Kidney glomerular epithelial cell (primary cell): ENCODE measurements around the gene GLYATL1.

Source experiments
- DNase-seq: peaks from one replicate; lab custom pipeline; 2025; lab: John Stamatoyannopoulos, UW

GLYATL1 gene, protein sequence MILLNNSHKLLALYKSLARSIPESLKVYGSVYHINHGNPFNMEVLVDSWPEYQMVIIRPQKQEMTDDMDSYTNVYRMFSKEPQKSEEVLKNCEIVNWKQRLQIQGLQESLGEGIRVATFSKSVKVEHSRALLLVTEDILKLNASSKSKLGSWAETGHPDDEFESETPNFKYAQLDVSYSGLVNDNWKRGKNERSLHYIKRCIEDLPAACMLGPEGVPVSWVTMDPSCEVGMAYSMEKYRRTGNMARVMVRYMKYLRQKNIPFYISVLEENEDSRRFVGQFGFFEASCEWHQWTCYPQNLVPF

DNA sequence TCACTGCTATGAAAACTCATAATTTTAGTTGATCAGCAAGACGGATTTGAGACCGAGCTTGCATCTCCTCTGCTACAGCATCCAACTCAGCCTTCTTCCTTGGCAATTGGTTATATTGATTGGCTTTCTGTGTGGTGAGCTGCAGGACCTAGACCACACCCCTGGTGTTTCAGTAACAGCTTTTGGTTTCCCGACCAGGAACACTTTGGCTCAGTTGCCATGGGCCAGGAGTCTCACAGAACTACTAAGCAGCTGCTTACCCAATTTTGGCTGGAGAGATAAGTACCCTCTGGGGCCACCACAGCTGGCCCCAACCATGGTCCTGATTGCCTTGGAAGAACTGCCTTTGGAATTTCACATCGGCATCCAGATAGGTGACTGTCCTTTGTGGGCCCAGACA is at the start of gene GLYATL1:
Gene GLYATL1, plus strand, starts transcription at position 212 of the 400 bp plus-strand sequence. CDS start 7,600 bp downstream, outside the sequence.
- no peak for DNase-seq

DNA sequence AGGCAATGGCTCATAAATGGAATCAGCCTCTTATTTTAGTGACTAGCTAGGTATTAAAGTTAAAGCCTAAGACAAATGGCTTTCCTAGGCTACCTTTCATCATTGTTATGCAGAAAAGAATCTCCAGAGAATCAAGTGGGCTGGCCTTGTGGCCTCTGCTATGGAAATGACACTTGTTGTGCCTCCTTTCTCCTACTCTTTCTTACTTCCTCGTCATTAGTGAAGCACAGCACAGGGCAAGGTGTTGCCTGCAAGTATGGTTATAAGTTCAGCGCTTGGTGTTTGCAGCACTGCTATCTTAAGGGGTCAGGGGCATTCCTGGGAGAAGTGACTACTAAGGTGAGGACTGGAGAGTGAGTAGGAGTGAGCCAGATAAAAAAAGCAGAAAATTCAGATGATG is 45.4 kb upstream of the GLYATL1 start:
- no peak for DNase-seq

DNA sequence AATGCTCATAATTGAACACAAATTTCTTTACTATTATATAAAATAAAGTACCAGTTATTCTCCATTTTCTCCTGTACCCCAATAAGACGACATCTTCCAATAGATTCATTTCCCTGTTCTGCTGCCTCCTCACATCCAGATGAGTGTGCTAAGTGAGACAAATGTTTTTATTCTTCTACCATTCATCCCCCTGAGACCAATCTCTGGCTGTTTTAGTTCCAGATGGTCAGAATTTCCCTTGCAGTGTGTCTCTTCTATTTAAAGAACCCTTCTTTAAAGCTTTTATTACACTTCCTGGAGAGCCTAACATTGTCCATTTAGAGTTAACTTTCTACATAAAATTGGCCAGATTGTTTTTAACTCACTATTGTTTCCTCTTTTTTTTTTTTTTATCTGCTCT is 41.2 kb upstream of the GLYATL1 start:
- no peak for DNase-seq

GRCh38 chr11:58900479-58901420 is 38.5 kb upstream of the GLYATL1 start:
- DNase-seq = peak; percentile 63

DNA sequence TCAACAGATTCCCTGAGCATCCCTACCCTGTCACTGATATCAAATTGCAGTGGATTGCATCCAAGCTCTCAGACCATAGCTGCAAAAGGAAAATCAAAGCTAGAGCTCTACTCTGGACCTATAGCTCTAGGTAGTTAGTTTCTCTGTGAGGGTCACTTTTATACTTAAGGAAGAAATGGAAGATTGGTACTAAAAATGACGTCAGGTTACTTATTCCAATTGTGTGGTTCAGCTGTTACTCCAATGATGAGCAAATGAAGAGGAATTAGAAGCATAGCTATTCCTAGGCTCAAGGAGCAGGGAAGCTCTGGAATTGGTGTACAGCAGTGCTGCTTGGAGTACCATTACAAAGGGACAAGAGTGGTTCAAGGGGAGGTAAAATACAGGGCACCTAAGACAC is 36.4 kb upstream of the GLYATL1 start:
- no peak for DNase-seq

GRCh38 chr11:58905011-58905720 is 34.1 kb upstream of the GLYATL1 start:
- DNase-seq = peak; percentile 40

DNA sequence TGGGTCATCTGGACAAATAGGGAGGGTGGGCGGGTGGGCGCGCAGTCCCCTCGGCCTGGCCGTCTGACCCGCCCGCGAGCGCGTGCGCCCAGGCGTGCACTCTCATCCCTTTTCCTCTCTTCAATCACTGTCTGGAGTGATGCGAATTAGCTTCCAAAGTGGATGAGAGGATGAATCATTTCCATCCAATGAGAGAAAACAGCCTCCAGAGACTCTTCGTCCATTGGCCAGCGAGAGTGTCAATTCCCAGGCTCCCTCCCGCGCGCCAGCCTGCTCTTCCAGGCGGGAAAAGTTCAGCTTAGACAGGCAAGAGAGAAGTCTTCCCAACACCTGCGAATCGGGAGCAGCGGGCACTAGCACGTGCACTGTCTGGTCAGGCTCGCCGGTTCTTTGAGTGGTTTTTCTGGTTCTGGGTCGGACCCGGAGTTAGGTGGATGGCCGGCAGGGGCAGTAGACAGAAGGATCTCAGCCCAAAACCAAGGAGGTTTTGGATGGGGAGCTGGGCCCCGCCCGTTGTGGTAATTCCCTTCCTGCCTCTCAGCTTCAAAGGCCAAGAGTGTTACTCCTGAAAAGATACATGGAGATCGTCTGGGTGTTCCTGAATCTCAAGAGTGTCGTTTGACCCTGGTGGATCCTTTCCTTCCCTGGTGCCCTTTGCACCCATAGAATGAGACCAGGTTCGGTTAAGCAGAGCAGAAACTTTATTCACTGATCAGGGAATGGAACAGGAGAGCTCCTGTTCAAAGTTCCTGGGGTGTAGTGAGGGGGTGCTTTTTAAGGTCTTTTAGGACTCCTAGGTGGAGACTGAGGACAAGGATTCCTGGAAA is 33.4 kb upstream of the GLYATL1 start:
- DNase-seq = peak; percentile 87

- no peak for DNase-seq
These were observed 31.5 kb upstream of the GLYATL1 start for GRCh38 chr11:58907780-58908179.

DNA sequence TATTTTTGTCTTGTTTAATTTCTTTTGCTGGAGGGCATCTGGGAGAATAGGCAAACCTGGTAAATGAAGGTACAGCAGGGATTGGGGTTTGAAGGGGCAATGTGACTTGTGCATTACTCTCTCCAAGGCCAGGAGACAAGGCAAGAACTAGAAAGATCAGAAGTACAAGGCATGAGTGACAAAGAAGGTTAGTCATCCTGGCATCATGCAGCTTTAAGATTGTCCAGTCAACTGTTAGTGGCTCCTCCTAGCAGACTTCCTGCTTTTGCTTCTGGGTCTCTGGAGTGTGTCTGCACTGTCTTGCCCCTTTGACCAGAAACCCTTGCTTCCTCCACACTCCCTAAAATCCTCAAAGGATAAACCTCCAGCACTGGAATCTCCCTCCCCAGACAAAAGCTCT is 27.2 kb upstream of the GLYATL1 start:
- peak; percentile 35 for DNase-seq

DNA sequence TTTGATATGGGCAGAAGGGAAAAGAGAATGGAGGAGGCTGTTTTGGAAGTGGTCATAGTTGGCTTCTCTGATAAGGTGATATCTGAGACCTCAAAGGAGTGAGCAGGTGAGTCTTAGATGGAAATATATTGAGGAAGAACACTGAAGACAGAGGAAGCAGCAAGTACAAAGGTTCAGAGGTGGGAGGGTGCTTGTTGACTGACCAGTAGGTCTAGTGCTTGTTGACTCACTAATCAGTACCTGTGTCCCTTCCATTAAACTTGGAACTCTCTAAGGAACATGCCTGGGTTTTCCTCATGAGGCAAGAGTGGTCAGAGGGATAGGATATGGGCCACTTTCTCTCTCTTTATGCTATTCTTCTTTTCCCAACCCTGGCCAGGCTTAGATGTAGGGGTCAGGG is 25.6 kb upstream of the GLYATL1 start:
- no peak for DNase-seq

DNA sequence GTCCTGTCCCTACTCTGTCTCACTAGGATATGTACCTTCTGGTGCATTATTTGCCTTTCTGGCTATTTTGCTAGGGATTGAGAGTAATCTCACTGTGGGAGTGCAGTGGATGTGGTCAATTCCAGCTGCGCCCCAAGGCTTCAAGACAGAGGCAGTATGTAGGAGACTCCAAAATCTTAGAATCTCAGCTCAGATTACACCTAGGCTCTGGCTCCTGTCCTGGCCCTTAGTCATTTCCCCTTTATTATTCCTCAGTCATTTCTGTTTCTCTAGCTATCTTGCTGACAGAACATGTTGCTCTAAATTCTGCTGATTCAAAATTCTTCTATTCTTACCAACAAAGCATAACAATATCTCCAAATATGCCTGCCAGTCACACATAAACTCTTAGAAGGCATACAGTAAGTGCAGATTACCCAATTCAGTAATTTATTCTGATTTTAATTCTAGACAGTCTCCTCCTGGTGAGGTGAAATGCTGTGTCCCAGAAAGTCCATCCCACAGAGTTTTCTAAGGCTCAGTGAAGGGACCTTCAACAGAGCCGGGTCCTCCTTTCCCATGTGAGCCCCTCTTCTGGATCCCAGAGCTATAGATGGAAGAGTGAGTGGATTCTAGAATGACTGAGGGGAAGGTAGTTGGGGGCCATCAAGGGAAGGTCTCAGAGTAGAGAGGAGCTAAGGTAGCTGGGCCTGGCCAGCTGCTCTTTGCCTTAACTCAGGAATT is 24.3 kb upstream of the GLYATL1 start:
- no peak for DNase-seq

DNA sequence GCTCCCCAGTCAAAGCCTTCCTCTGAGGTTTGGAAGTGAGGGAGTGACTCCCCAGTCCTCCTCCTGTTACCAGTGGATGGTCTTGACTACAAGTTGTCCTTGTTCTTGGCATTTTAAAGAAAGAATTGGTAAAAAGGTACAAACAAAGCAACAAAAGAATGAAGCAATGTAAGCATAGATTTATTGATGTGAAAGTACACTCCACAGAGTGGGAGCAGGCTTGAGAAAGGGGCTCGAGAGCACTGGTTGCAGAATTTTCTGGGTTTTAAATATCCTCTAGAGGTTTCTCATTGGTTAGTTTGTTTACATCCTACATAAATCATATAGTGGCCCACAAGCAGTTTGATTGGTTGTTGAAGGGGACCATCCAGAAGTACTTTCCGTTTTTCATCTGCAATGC is 22.7 kb upstream of the GLYATL1 start:
- DNase-seq = no peak

GRCh38 chr11:58917159-58917783 is 22.0 kb upstream of the GLYATL1 start:
- DNase-seq = no peak

DNA sequence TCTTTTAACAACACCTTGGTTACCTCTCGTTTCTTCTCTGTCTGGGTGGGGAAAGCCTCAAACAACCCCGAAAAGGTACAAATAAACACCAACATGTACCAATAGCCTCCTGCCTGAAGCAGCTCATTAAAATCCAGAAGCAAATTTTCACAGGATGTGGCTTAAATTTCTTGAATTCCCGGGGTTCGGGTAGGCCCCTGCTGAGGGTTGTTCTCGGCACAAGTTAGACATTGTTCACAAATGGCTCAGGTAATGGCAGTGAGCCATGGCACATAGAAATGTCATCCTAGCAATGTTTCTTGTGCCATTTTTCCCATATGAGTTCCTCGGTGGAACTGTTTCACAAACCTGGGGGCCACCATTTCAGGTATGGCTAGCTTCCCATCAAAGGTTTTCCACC is 19.7 kb upstream of the GLYATL1 start:
- no peak for DNase-seq

DNA sequence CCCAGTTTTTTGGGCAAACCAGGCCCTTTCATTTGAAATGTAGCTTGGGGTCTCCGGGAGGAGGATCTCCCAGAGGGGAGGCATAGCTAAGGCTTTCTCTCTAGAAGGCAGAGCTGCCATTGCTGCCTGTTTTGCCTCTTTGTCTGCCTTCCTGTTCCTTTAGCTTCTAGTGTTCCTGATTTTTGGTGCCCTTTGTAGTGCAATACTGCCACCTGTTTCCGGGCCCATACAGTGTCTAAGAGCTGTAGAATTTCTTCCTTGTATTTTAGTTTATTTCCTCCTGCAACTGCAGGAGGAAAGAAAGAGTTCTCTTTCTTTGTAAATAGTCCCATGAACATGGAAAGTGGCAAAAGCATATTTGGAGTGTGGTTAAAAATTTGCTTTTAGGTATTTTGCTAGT is 19.3 kb upstream of the GLYATL1 start:
- DNase-seq = no peak

- no peak for DNase-seq
These were observed 17.4 kb upstream of the GLYATL1 start for GRCh38 chr11:58921778-58922390.

DNA sequence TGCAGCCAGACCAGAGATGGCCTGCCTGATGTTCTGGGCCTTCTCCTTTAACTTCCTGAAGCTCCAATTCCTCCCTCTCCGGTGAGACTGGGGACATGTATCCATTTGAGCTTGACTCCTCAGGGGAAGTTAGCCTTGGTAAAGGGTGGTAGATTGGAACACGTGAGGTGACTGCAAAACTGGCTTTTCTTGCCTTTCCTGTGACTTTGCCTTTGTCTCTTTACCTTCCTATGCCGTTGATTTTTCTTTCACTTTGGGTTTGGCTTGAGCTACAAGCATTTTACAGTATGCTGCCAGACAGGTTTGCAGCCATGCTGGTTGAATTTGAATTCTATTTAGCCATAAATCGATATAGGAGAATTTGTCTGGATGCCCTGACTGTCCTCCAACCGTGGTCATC is 16.8 kb upstream of the GLYATL1 start:
- no peak for DNase-seq

- DNase-seq = peak; percentile 88
These were observed 15.9 kb upstream of the GLYATL1 start for GRCh38 chr11:58923300-58923788.

- DNase-seq = no peak
These were observed 15.1 kb upstream of the GLYATL1 start for GRCh38 chr11:58924230-58924629.

- DNase-seq = no peak
These were observed 13.0 kb upstream of the GLYATL1 start for GRCh38 chr11:58926251-58926650.
